NCI-H2196 (cell line): ENCODE measurements around the gene FYCO1.
"Not testable (repeated sequence)": the region's sequence is repeated elsewhere in the genome, so short reads cannot be mapped to it uniquely, and the experiment has no call there.

Experiments
- DNase-seq: peaks from one replicate; lab custom pipeline; 2025; ENCODE audit not compliant: unreplicated experiment; lab: John Stamatoyannopoulos, UW

The FYCO1 gene

DNA sequence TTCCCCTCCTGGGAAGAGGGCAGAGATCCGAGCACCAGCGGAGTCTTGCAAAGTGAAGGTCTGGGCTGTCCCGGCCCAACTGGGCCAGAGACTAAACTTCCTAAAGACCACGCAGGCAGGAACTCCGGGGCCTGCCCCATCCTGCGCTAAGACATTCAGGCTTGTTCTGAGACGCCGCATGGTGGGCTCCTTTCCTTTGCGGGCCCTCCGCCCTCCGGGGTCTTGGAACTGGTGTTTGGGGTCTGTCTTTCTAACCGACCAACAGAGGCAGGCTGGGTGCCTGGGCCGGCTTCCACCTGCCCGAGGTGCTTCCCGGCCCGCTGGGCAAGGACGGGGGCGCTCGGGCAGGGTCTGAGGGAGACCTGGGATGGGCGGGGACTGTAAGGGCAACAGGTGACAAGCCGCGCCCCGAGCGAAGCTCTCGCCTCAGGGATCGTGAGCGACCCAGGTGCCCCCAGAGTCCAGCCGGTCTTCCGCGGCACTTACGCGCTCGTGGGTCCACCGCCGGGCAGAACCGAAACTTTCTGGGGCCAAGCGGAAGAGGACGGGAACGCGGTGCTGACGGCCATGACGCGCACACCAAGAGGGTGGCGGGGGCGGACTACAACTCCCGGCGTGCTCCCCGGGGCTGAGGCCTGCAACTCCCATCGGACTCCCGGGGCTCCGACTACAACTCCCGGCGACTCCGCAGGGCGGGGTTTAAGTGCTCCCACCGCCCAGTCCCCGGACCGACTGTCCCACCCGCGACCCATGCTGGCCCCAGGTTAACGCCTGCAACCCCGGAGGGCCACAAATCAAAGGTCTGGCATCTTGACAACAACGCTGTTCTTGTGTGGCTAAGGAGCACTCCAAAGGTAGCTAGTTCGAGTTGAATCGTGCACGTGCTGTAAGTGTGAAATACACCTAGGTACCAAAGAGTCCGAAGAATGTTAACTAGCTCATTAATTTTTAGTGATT, at the start of gene FYCO1:
TSS of gene FYCO1 (minus strand) at position 589 of the 957 bp plus-strand sequence. CDS start 10,914 bp downstream, outside the sequence.
- DNase-seq = peak; percentile 63

DNA sequence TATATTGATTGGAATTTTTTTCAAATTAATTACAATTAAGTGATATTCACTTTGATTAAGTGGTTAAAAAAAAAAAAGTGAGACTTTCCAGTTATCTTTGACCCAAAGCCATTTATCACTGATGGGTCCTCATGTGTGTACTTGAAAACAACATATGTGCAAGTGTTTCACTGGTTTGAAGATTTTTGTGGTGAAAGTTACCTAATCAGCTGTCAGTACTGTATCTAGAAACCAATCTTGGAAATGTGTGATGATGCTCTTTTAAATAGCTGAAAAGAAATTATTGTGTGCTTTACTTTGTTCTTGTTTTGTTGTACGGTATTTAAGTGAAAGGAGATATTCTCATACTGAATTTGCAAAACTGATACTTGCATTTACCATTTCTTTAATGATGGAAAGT, 43.3 kb upstream of the FYCO1 start:
- no peak for DNase-seq

DNA sequence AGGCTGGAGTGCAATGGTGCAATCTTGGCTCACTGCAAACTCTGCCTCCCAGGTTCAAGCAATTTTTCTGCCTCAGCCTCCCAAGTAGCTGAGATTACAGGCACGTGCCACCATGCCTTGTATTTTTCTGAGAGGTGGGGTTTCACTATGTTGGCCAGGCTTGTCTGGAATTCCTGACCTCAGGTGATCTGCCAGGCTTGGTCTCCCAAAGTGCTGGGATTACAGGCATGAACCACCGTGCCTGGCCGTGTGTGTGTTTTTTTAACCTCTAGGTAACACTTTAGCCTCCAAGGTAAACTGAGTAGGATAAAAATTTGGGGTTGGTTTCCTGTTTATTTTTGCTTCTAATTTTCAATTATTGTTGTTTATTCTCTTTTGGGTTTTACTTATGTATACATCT, 42.4 kb upstream of the FYCO1 start:
- DNase-seq = not testable (repeated sequence)

DNA sequence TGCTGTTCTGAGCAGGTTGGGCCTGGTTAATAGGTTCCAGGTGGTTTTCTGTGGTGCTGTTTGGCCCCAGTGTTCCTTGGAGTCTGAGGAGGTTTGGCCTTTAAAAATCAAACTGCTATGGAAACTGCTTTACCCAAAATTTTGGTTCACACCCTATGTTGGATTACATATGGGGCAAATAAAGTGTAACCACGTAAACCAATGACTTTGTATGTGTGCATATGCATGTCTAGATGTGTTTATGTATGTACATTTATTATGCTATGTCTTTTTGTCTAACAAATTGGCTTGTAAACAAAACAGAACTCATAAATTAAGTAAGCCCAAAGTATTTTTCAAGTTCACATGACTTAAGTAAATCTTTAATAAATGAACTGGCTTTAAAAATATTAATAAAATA, 40.6 kb upstream of the FYCO1 start:
- no peak for DNase-seq

DNA sequence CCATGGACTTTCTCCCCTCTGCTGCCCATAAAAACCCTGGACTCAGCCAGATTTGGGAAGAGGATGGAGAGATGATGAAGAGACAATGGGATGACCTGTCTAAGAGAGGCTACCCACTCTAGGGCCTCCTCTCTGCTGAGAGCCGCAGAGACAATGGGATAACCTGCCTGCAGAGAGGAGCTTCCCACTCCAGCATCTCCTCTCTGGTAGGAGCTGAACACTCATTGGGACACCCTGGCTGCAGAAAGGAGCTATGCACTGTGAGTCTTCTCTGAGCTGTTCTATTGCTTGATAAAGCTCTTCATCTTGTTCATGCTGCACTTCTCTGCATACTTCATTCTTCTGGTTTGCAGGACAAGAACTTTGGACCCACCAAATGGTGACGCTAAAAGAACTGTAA, 36.1 kb upstream of the FYCO1 start:
- DNase-seq = no peak

DNA sequence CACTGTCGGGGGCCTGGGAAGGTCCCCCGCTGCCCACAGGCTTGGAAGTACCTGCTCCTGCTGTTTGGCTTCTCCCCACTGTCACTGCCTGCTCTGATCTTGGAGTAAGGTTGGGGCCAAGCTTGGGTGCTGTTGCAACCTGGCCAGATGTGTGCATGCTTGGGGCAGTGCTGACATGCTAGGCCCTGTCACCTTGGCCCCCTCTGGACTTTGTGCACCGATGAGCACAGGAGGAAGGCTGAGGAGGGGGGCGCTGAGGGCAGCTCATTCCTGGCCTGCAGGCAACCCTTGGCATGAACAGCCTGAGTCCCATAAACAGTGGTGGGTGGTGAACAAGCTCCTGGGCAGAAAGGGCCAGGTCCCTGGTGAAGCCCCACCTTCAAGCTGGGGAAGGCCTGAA, 35.6 kb upstream of the FYCO1 start:
- DNase-seq = no peak

DNA sequence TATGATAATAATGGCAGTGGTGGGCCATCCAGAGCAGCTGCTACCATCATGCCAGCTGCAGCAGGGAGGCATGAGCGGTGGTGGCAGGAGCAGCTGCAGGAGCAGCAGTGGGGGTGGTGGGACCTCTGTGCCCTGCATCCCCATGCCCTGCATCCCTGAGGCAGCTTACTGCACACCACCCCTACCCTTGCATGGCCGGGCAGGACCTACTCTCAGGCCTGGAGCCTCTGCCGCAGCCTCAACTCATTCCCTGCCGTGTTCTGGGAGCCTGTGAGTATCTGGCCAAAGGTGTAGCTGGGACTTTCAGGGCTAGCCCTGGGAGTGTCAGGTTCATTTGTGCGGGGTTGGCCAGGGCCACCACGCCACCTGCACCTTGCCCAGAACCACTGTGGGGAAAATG, 35.0 kb upstream of the FYCO1 start:
- DNase-seq = no peak

DNA sequence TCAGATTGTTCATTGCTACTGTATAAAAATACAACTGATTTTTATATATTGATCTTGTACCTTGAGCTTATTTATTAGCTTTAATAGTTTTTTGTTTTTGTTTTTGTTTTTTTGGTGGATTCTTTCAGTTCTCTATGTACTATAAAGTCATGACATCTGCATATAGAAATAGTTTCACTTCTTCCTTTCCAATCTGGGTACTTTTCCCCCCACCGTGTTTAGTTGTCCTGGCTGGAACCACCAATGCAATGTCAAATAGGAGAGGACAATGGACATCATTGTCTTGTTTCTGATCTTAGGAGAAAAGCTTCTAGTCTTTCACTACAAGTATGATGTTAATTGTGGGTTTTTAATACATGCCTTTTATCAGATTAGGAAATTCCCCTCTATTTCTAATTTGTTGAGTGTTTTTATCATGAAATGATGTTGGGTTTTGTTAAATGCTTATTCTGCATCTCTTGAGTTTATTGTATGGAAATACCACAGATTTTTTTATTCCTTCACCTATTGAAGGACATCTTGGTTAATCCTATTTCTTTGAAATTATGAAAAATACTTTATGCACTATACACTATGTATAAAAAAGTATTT, 34.4 kb upstream of the FYCO1 start:
- no peak for DNase-seq

DNA sequence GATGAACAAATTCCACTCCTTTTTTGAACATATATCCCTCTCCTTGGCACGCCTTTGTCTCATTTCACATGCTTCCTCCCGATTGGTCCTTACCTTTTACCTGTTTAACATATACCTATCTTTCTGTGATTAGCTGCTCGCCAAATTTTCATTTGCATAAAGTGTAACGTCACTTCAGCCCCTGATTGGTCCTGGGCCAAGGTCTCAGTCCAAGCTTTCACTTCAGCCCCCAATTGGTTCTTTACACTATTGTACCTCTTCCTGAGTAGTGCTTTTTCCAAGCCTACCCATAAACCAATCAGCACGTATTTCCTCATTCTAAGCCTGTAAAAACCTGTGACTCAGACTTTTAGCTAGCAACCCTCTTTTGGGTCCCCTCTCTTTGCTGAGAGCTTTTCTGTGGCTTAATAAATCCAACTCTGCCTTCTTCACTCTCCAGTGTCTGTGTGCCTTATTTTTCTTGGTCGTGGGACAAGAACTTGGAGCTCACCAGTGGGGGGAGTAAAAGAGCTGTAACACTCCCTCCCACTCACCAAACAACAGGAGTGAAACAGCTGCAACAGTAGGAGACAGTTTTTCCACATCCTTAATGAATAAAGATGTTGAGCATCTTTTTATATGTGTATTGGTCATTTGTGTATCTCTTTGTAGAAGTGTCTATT, 32.2 kb upstream of the FYCO1 start:
- no peak for DNase-seq

DNA sequence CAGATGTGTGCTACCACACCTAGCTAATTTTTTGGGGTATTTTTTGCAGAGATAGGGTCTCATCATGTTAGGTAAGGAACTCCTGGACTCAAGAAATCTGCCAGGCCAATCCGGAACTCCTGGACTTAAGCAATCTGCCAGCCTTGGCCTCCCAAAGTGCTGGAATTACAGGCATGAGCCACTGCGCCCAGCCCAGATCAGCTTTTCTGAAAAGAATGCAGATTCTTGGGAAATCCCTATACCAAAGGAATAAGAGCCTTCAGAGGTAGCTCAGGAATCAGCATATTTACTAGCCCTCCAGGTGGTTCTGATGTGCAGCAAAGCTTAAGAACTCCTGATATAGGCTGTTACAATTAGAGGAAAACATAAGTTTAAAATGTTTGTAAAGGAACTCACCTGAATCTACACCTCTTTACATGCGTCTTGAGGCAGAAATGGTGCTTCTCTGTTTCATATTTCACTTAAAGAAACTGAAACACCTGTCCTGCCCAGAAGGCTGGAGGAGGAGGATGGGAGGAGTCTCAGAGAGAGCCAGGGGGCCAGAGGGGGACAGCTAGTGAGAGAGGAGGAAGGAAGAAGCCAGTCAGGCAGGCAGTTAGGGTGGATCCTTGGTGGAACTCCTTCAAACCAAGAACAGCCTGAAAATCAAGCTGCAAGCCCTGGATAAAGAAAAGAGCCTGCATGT, 31.5 kb upstream of the FYCO1 start, which contains the start of gene XCR1:
TSS of gene XCR1 (minus strand) at position 463 of the 685 bp plus-strand sequence. CDS start 5,536 bp downstream, outside the sequence.
- no peak for DNase-seq

DNA sequence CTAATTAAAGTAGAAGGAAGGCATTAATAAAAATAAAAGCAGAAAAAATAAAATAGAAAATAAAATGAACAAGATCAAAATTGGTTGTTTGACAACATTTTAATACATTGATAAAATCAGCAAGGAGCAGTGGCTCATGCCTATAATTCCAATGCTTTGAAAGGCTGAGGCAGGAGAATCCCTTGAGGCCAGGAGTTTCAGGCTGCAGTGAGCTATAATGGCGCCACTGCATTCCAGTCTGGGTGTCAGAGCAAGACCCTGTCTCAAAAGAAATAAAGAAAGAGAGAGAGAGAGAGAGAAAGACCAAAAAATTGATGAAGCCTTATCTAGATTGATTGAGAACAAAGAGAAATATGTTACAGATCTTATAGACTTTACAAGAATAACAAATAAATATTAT, 29.5 kb upstream of the FYCO1 start:
- no peak for DNase-seq

DNA sequence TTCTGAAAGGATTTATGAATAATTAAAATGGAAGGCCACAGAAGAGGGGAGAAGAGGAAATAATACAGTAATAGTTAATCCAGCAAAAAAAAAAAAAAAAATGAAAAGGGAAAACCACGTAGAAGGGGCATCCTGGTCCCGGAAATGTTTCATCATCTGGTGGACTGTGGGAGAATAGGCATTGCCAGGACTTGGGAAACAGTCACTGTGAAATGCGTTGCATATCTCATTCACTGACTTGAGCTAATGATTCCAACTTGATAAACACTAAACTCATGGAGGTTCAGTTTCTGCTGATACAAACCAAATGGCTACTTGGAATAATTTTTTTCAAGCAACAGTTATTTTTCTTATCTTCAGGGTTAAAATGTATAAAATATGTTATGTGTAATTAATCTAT, 28.5 kb upstream of the FYCO1 start:
- DNase-seq = no peak

DNA sequence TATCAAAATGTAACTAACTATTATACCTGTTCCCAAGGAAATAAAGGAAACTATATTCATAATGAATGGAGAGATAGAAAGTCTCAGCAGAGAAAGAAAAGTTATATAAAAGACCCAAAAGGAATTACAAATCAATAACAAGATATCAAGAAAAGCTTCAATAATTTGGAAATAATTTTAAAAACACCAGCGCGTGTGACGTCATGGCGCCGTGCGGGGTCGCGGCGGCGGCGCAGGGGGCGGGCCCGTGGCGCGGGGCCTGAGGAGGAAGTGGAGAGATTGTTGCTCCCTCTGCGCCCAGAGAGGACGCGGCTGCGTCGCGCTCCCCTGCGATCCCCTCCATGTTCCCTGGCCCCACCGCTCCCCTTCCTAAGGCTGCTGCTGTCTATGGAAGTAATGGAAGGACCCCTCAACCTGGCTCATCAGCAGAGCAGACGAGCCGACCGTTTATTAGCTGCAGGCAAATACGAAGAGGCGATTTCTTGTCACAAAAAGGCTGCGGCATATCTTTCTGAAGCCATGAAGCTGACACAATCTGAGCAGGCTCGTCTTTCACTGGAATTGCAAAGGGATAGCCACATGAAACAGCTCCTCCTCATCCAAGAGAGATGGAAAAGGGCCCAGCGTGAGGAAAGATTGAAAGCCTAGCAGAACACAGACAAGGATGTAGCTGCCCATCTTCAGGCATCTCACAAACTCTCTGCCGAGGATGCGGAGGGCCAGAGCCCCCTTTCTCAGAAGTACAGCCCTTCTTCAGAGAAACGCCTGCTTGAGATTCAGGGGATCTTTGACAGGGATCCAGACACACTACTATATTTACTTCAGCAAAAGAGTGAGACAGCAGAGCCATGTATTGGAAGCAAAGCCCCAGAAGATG, 27.5 kb upstream of the FYCO1 start:
- no peak for DNase-seq

DNA sequence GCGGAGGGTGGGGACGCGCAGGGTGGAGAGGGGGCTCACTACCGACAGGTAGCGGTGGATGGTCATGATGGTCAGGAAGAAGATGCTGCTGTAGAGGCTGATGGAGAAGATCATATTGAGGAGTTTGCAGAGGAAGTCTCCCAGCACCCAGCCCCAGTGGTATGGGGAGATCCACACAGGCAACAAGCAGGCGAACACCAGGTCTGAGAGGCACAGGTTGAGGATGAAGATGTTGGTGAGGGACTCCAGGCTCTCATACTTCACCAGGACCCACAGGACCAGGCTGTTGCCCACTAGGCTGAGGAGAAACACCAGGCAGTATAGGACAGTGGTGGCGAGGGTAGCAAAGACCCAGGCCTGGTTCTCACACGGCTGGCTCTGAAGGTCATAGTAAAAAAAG, 25.9 kb upstream of the FYCO1 start:
- DNase-seq = no peak

DNA sequence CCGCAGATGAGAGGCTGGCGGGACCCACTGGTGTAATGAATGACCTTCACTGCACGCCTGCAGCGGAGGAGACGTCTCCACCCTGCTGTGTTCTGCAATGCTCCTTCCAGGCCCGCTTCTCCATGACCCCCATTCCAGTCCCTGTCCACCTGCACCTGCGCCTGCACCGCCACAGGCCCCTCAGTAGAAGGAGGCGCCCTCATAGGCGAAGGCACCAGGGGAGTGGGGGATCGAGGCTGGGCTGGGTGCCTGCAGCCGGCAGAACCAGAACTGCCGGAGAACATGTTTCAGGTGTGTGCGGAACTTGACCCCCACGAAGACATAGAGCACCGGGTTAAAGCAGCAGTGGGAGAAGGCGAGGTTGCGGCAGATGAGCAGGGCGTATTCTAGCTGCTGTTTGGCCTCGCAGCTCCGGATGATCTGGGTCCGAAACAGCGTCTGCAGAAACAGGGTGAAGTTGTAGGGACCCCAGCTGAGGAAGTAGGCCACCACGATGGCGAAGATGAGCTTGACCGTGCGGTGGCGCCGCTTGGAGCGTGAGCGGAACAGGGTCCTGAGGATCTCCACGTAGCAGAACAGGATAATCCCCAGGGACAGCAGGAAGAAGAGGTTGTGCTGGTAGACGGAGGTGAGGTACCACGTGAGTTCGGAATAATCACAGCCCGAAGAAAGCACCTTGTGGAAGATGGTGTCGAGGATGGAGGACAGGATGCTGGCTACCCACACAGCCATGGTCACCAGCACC, 25.3 kb upstream of the FYCO1 start:
- DNase-seq = no peak

DNA sequence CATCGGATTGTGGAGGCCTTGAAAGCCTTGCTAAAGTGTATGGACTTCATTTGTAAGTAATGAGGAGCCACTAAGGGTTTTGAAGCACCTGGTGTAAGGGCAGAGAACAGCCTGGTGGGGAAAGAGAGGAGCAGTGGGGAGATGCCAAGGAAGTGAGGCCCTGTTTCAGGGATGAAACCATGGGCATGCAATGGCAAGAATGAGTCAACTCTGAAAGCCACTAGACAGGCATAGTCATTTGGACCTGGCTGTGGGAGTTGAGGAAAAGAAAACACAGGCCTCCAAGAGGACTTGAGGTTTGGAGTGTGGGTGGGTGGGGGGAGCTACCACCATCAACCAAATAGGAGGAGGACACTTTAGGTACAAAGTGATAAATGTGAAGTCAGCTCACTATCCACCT, 24.1 kb upstream of the FYCO1 start:
- no peak for DNase-seq

DNA sequence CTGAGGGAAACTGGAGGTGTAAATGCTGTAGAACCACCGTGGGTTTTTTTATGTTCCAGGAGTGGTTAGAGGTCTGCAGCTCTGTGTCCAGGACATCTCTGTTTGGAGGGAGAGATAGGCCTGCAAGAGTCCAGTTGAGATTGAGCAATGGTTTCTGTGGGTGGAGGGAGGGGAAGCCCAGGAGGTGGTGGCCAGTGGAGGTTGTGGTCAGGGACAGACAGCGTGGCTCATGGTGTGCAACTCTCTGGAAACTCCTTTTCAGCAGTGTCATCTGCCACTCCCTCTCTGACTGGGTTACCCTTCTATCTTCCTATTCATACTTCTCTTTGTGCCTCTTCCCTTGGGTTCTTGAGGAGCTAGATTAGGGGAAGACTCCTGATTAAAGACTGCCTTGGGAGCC, 22.1 kb upstream of the FYCO1 start:
- no peak for DNase-seq

DNA sequence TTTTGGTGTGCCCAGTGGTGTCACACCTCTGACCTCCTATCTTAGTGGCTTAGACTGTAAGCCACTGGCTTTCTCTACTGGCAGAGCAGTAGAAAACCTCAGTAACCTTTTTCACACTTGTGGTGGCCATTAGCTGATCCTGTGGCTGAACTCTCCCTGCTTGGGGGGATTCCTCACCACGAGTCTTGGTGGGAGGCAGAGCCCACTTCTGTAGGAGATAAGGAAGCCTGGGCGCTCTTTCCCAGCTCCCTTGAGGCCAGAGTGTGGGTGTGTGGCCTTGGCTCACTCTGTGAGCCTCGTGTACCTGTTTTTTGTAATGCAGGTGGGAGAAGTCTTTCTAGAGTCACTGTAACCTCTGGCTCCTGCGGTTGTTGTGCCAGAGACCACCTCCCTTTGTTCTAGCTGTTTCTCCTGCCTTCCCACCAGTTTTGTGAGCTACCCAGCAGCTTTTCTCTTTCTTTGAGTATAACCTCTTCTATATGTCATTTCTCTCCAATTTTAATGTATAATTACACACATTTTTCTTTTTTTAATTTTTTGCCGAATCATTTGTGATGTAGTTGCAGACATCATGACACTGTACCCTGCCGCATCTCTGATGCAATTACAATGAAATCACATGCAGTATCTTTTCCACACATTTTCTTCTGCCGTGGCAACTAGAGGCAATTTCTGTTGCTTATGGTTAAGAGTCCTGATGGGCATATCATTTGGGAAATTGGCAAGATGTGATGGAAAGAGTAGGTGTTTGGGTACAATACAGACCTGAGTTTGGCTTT, 17.9 kb upstream of the FYCO1 start:
- no peak for DNase-seq

DNA sequence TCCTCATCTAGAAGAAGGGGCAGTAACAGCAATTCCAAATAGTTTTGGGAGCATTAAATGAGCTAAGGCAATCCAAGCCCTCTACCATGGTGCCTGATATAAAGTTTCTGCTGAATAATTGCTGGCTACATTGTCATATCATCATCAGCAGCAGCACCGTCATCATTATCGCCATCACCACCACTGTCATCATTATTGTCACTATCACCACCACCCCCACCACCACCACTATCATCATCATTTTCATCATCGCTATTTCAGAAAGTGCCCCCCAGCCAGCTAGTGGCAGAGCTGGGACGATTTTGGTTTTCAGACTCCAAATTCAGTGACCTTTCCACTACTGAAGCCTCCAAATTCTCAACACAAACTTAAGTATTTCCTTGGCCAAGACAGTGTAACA, 16.6 kb upstream of the FYCO1 start:
- DNase-seq = no peak
